OCI-LY3 (cell line): ENCODE results near the gene TDRD9.

Source experiments
- H2AFZ ChIP-seq: fragments of 200-600, 300-600 bp; shearing (Covaris generic); 2 replicates; pipeline ENCODE4 v1.6.0; 2014; ENCODE audit warnings: antibody characterized with exemption, low read depth, low read length
- H3K27ac ChIP-seq: fragments of 200-600, 300-600 bp; sonication (generic); 2 replicates; pipeline ENCODE4 v1.5.1; 2014; ENCODE audit warnings: mild to moderate bottlenecking, low read length, moderate library complexity, mixed read lengths
- H3K27me3 ChIP-seq: fragments of 200-600, 300-600 bp; sonication (generic); 2 replicates; pipeline ENCODE4 v1.6.1; 2014; ENCODE audit warnings: low read depth, low read length, mixed read lengths
- H3K36me3 ChIP-seq: fragments of 200-600, 300-600 bp; sonication (generic); replicated peaks from 2 replicates; pipeline ENCODE3; 2014; ENCODE audit warnings: low read depth, low read length, mixed read lengths
- H3K4me1 ChIP-seq: fragments of 300-600, 200-600 bp; sonication (generic); 2 replicates; pipeline ENCODE4 v1.6.1; 2014; ENCODE audit warnings: low read length, mixed read lengths
- H3K4me2 ChIP-seq: fragments of 200-600, 300-600 bp; sonication (generic); 2 replicates; pipeline ENCODE4 v1.6.1; 2014; ENCODE audit warnings: low read length, mixed read lengths
- H3K4me3 ChIP-seq: fragments of 300-600, 200-600 bp; sonication (generic); 2 replicates; pipeline ENCODE4 v1.5.1; 2014; ENCODE audit warnings: antibody characterized with exemption, mild to moderate bottlenecking, low read length, moderate library complexity
- H3K79me2 ChIP-seq: fragments of 300-600, 200-600 bp; shearing (Covaris generic); 2 replicates; pipeline ENCODE4 v1.6.1; 2014; ENCODE audit warnings: mild to moderate bottlenecking, low read length, mixed read lengths
- H3K9ac ChIP-seq: fragments of 300-600, 200-600 bp; shearing (Covaris generic); 2 replicates; pipeline ENCODE4 v1.6.0; 2014; ENCODE audit warnings: mild to moderate bottlenecking, low read length, moderate library complexity
- H3K9me3 ChIP-seq: fragments of 200-600, 300-600 bp; shearing (Covaris generic); 2 replicates; pipeline ENCODE4 v1.6.1; 2014; ENCODE audit warnings: low read length, mixed read lengths; ENCODE audit not compliant: insufficient read depth
- H4K20me1 ChIP-seq: fragments of 200-600, 300-600 bp; sonication (generic); 2 replicates; pipeline ENCODE4 v1.6.1; 2016; ENCODE audit warnings: low read length, mixed read lengths; ENCODE audit not compliant: insufficient read depth
- EZH2phosphoT487 ChIP-seq: fragments of 200-600 bp; shearing (Covaris generic); IDR thresholded peaks from 2 replicates; pipeline ENCODE4 v1.6.1; 2018; ENCODE audit warnings: antibody characterized with exemption, mixed run types, low read depth
- TF ChIP-seq, protein P1 (sequence below): fragments of 200-600, 300-600 bp; sonication (generic); IDR thresholded peaks from 2 replicates; pipeline ENCODE4 v1.5.1; 2014; ENCODE audit warnings: antibody characterized with exemption, low read length, low read depth

The TDRD9 gene

DNA sequence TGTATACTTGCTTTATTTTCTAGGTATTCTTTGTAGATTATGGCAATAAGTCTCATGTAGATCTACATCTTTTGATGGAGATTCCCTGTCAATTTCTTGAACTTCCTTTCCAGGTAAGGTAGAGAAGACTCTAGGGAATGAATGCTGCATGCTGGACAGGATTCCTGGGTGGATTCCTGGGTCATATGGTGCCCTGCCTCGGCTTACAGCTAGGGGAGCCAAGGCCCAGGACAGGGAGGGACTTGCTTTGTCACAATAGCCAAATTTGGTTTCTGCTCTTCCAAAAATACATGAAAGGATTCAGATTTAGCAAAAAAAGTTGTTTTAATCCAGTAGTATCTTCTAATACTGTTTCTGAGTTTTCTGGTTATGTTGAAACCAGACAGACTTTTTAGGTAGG lies 97.8 kb downstream of the TDRD9 start:
- Histone ChIP-seq H3K27me3 (peaks cover 22% of the 10 kb centered on the region), H3K4me2 (no peak overlapping the region), H2AFZ (no peak overlapping the region), H3K27ac (no peak overlapping the region), H4K20me1 (no peaks in the 10 kb centered on the region), H3K9me3 (no peaks in the 10 kb centered on the region), H3K79me2 (no peaks in the 10 kb centered on the region), H3K36me3 (no peaks in the 10 kb centered on the region), H3K9ac (no peak overlapping the region), H3K4me1 (no peaks in the 10 kb centered on the region), H3K4me3 (no peak overlapping the region)
- TF ChIP-seq EZH2phosphoT487 = no peak
- TF ChIP-seq, protein P1, sequence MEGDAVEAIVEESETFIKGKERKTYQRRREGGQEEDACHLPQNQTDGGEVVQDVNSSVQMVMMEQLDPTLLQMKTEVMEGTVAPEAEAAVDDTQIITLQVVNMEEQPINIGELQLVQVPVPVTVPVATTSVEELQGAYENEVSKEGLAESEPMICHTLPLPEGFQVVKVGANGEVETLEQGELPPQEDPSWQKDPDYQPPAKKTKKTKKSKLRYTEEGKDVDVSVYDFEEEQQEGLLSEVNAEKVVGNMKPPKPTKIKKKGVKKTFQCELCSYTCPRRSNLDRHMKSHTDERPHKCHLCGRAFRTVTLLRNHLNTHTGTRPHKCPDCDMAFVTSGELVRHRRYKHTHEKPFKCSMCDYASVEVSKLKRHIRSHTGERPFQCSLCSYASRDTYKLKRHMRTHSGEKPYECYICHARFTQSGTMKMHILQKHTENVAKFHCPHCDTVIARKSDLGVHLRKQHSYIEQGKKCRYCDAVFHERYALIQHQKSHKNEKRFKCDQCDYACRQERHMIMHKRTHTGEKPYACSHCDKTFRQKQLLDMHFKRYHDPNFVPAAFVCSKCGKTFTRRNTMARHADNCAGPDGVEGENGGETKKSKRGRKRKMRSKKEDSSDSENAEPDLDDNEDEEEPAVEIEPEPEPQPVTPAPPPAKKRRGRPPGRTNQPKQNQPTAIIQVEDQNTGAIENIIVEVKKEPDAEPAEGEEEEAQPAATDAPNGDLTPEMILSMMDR = no peak

DNA sequence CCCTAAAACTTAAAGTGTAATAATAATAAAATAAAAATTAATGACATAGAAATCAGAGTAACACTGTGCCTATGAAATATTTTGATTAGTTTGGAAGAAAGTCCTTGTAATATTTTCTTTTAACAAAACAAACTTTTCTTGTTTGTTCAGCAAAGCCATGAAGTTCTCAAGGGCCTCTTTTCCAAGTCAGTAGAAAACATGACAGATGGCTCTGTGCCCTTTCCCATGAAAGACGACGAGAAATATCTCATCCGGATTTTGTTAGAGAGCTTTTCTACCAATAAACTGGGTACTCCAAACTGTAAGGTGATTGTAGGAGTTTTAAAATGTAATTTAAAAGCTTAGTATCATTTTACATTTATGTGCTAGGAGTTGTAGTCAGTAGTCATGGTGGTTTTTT lies 102.7 kb downstream of the TDRD9 start:
- Histone ChIP-seq H3K79me2 (no peaks in the 10 kb centered on the region), H3K4me2 (no peak overlapping the region), H3K27me3 (peaks cover 17% of the 10 kb centered on the region), H3K9me3 (no peaks in the 10 kb centered on the region), H2AFZ (no peak overlapping the region), H3K9ac (no peak overlapping the region), H3K4me3 (no peak overlapping the region), H3K27ac (no peak overlapping the region), H3K36me3 (no peaks in the 10 kb centered on the region), H4K20me1 (no peaks in the 10 kb centered on the region), H3K4me1 (no peaks in the 10 kb centered on the region)
- TF ChIP-seq, protein P1 = no peak
- no peak for TF ChIP-seq EZH2phosphoT487

DNA sequence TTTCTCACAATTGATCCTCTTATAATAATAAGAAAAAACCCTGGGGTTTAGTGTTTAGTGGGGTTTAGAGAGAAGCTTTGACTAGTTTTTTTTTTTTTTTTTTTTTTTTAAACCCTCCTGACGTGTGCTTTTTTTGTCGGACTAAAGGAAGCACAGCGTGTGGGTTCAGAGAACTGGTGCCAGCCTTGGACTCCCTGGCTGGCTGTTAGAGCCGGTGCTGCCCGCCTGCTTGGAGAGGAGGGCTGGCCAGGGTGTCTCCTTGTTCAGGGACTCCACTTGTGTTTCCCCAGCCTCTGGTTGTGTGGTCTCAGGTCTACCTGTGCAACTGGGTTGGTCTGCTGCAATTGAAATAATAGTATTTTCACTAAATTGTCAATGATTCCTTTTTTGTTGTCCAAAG lies 103.1 kb downstream of the TDRD9 start:
- Histone ChIP-seq H3K27me3 (peaks cover 17% of the 10 kb centered on the region), H3K4me3 (no peak overlapping the region), H3K79me2 (no peaks in the 10 kb centered on the region), H3K4me1 (no peaks in the 10 kb centered on the region), H2AFZ (no peak overlapping the region), H3K36me3 (no peaks in the 10 kb centered on the region), H3K4me2 (no peak overlapping the region), H3K27ac (no peak overlapping the region), H3K9ac (no peak overlapping the region), H4K20me1 (no peaks in the 10 kb centered on the region), H3K9me3 (no peaks in the 10 kb centered on the region)
- no peak for TF ChIP-seq EZH2phosphoT487
- TF ChIP-seq, protein P1 = no peak

DNA sequence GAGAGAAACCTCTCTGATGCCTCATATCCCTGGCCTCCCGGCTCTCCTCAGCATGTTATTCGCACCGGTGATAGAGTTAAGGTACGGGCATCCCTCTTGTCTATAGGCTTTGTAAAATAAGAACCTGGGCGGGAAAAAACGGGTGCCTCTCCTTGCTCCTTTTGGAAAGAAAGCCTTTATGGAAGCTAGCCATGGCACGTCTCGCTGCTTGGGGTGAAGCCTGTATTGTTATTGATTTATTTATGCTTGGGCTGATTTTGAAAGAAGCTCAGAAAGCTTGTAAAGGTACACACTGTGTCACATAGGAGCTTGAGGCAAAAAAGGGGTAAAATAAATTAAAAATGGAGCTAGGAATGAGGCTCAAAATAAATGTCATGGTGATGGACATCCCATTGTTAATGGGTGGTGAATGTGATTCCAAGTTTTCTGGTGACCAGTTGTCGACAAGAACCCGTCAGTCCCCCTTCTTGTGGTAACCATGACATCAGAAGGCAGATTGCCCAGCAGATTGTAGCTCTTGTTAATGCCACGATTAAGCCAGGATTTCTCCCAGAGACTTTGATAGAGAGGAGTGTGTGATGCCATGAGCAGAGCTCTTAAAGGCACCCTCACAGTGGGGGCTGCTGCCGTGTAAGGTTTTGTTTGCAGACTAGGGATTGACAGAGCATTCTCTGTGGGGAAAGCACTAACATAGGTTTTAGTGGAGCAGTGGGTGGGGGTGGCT lies 106.9 kb downstream of the TDRD9 start:
- Histone ChIP-seq H3K4me2 (no peak overlapping the region), H3K27ac (no peak overlapping the region), H3K9ac (no peak overlapping the region), H3K9me3 (no peaks in the 10 kb centered on the region), H3K27me3 (peaks cover 7% of the 10 kb centered on the region), H4K20me1 (no peaks in the 10 kb centered on the region), H3K4me1 (no peaks in the 10 kb centered on the region), H3K36me3 (no peaks in the 10 kb centered on the region), H3K79me2 (no peaks in the 10 kb centered on the region), H2AFZ (no peak overlapping the region), H3K4me3 (no peak overlapping the region)
- TF ChIP-seq, protein P1 = no peak
- TF ChIP-seq EZH2phosphoT487 = no peak
